GM12878 (cell line): ENCODE measurements around the gene GABRP.

Experiments
- CEBPB ChIP-seq, 2 experiments: fragments of 150-350 bp in 1 of 2; IDR thresholded peaks; 2 replicates each; pipeline ENCODE4 v1.6.1; 2012 to 2014; ENCODE audit warnings: low read depth in 2 of 2, low read length in 2 of 2, borderline replicate concordance in 1 of 2, inconsistent platforms in 1 of 2
- CREM ChIP-seq: IDR thresholded peaks from 2 replicates; pipeline ENCODE4 v1.6.1; 2014; ENCODE audit warnings: antibody characterized with exemption, low read depth
- EZH2 ChIP-seq: IDR thresholded peaks from 2 replicates; pipeline ENCODE4 v1.6.1; 2012; ENCODE audit warnings: low read depth, mild to moderate bottlenecking, control low read depth, inconsistent platforms, low read length, borderline replicate concordance; ENCODE audit not compliant: control insufficient read depth
- KDM1A ChIP-seq: fragments of 200-600 bp; sonication (generic); IDR thresholded peaks from 2 replicates; pipeline ENCODE4 v1.6.1; 2016; ENCODE audit warnings: borderline replicate concordance
- POLR2A ChIP-seq: IDR thresholded peaks from 2 replicates; pipeline ENCODE4 v1.6.1; 2011; ENCODE audit warnings: low read depth, mild to moderate bottlenecking, low read length
- RAD21 ChIP-seq: IDR thresholded peaks from 2 replicates; pipeline ENCODE4 v1.6.1; 2011; ENCODE audit warnings: mild to moderate bottlenecking, low read depth, low read length, moderate library complexity; ENCODE audit not compliant: insufficient read depth
- RAD51 ChIP-seq: fragments of 450-650 bp; IDR thresholded peaks from 2 replicates; pipeline ENCODE4 v1.6.1; 2016; ENCODE audit warnings: moderate library complexity, mild to moderate bottlenecking, inconsistent platforms
- SMC3 ChIP-seq: IDR thresholded peaks from 2 replicates; pipeline ENCODE4 v1.6.1; 2011; ENCODE audit warnings: low read length, improper control_type of control experiment, borderline replicate concordance
- TAF1 ChIP-seq: IDR thresholded peaks from 2 replicates; pipeline ENCODE4 v1.6.1; 2011; ENCODE audit warnings: mild to moderate bottlenecking, low read depth, low read length, borderline replicate concordance
- TF ChIP-seq, protein P1 (sequence below), 3 experiments: IDR thresholded peaks in 2 of 3; conservative IDR thresholded peaks in 1 of 3; 2 replicates each; pipeline ENCODE4 v1.5.1; 2011; ENCODE audit warnings: low read depth in 3 of 3, low read length in 3 of 3, mild to moderate bottlenecking in 3 of 3, control low read depth in 2 of 3, moderate library complexity in 2 of 3, inconsistent platforms in 1 of 3, mixed read lengths in 1 of 3; ENCODE audit not compliant: control insufficient read depth in 2 of 3, insufficient read depth in 1 of 3; ENCODE audit errors: extremely low read depth in 1 of 3
- TF ChIP-seq, protein P2 (sequence below): IDR thresholded peaks from 2 replicates; pipeline ENCODE4 v1.6.1; 2012; ENCODE audit warnings: low read depth, low read length, improper control_type of control experiment
- TF ChIP-seq, protein P3 (sequence below): IDR thresholded peaks from 2 replicates; pipeline ENCODE4 v1.6.1; 2012; ENCODE audit warnings: low read depth, low read length, improper control_type of control experiment

DNA sequence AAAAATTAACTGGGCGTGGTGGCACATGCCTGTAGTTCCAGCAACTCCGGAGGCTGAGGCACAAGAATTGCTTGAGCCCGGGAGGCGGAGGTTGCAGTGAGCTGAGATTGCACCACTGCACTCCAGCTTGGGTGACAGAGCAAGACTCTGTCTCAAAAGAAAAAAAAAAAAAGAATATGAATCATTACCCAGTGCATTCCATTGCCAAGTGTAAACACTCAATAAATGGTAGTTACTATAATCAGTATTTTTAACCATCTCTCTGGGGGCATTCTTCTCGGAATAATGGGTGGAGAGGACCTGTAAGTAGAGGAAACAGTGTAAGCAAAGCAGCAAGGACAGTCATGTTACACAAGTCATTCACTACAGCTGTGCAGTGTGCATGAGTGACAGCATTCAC lies 64.5 kb downstream of the GABRP start:
- TF ChIP-seq, protein P1, sequence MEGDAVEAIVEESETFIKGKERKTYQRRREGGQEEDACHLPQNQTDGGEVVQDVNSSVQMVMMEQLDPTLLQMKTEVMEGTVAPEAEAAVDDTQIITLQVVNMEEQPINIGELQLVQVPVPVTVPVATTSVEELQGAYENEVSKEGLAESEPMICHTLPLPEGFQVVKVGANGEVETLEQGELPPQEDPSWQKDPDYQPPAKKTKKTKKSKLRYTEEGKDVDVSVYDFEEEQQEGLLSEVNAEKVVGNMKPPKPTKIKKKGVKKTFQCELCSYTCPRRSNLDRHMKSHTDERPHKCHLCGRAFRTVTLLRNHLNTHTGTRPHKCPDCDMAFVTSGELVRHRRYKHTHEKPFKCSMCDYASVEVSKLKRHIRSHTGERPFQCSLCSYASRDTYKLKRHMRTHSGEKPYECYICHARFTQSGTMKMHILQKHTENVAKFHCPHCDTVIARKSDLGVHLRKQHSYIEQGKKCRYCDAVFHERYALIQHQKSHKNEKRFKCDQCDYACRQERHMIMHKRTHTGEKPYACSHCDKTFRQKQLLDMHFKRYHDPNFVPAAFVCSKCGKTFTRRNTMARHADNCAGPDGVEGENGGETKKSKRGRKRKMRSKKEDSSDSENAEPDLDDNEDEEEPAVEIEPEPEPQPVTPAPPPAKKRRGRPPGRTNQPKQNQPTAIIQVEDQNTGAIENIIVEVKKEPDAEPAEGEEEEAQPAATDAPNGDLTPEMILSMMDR (IDR thresholded peaks at IDR 0.05 in 2 of 3, conservative IDR thresholded peaks at IDR 0.05 in 1 of 3; ENCODE audit: control insufficient read depth in 2 of 3, extremely low read depth in 1 of 3, insufficient read depth in 1 of 3, low read depth in 3 of 3, low read length in 3 of 3): no peak
- TF ChIP-seq, protein P2, sequence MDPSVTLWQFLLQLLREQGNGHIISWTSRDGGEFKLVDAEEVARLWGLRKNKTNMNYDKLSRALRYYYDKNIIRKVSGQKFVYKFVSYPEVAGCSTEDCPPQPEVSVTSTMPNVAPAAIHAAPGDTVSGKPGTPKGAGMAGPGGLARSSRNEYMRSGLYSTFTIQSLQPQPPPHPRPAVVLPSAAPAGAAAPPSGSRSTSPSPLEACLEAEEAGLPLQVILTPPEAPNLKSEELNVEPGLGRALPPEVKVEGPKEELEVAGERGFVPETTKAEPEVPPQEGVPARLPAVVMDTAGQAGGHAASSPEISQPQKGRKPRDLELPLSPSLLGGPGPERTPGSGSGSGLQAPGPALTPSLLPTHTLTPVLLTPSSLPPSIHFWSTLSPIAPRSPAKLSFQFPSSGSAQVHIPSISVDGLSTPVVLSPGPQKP: no peak
- no peak for TF ChIP-seq TAF1
- TF ChIP-seq CREM: no peak
- TF ChIP-seq SMC3: no peak
- TF ChIP-seq RAD51: no peak
- TF ChIP-seq, protein P3, sequence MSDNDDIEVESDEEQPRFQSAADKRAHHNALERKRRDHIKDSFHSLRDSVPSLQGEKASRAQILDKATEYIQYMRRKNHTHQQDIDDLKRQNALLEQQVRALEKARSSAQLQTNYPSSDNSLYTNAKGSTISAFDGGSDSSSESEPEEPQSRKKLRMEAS: no peak
- TF ChIP-seq RAD21: no peak
- no peak for TF ChIP-seq POLR2A
- TF ChIP-seq CEBPB (IDR thresholded peaks at IDR 0.05; ENCODE audit: borderline replicate concordance in 1 of 2, low read depth in 2 of 2, low read length in 2 of 2): no peak
- TF ChIP-seq KDM1A: no peak
- TF ChIP-seq EZH2: no peak
